Motor neuron (in vitro differentiated cells): Measurements from ENCODE around the gene FARS2. TPM values are rescaled to one million over a fixed set of nuclear protein-coding genes. Genes with fewer than 3 reads are reported as not detected.
A peak's percentile ranks its signal among the peaks of the same experiment; 100 is the strongest.

ENCODE experiments used
- ATAC-seq, 8 experiments: fragments of 200-7000 bp; cut with Tn5 transposase; replicated peaks in 6 of 8; 2 replicates each; pipeline ENCODE4 v1.8.0; 2021; ENCODE audit warnings: mild to moderate bottlenecking in 8 of 8, moderate library complexity in 8 of 8
- H3K27ac ChIP-seq, 2 donors: fragments of 250-450 bp; sonication (Bioruptor Pico); 2 replicates each; pipeline ENCODE4 v1.9.0; 2021; ENCODE audit warnings: antibody characterized with exemption in 2 of 2, mild to moderate bottlenecking in 2 of 2, moderate library complexity in 1 of 2
- H3K4me1 ChIP-seq, 2 donors: fragments of 250-450 bp; sonication (Bioruptor Pico); replicated peaks in 1 of 2; 2 replicates each; pipeline ENCODE4 v1.6.1; 2021; ENCODE audit warnings: antibody characterized with exemption in 2 of 2, mild to moderate bottlenecking in 2 of 2, moderate library complexity in 1 of 2
- H3K4me3 ChIP-seq, 5 donors: fragments of 250-450 bp; sonication (Bioruptor Pico); 2 replicates each; pipeline ENCODE4 v1.9.0; 2021; ENCODE audit warnings: antibody characterized with exemption in 5 of 5, mild to moderate bottlenecking in 5 of 5, moderate library complexity in 4 of 5
- WGBS, 10 experiments: fragments of 450-650 bp; shearing (Covaris generic); methylation state at CpG; one replicate each; pipeline ENCODE4 v1.0.0; 2022; 5-methylcytosine and 5-hydroxymethylcytosine counted together
- in situ Hi-C, 9 experiments: fragments of 400-800 bp; cut with MboI; loops; one replicate each; pipeline ENCODE4 v1.15.0; 2021; ENCODE audit warnings: low sequenced_read_pairs in 9 of 9, low pct_unique_long_range_greater_than_20kb in 2 of 9; ENCODE audit not compliant: unreplicated experiment in 9 of 9
- total RNA-seq, 8 experiments: library from RNA; unstranded; fragments of 300-600 nt; gene quantifications; 2 replicates each; pipeline versions ENCODE4 v1.2.3 to v1.2.4, GENCODE V29; 2022

FARS2 gene
- total RNA-seq, 8 experiments from 2014 or later, result 10.9 to 24.1 (median 15.6) TPM

DNA sequence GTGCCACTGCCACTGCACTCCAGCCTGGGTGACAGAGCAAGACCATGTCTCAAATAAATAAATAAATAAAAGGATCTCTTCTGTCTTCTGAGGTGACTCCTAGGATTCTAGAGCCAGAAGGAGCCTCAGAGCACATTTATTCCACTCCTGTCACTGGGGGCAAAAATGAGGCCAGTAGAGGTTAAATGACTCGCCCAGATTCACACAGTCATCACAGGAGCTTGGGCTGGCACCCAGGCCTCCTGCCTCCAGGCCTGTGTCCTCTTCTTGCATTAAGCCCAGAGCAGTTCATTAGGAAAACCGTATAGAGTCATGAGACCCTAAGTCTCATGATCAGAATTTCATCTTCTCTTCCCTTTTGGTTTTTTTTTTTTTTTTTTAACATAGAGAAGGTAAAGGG is 502.1 kb downstream of the FARS2 start:
- Histone ChIP-seq H3K4me1 (no peaks in the 10 kb centered on the region), H3K4me3 (no peak overlapping the region), H3K27ac (no peak overlapping the region)
- ATAC-seq, result peak in 3 of 8 experiments; percentile 17 to 38 (median 23)
- in situ Hi-C loops, result loop anchor here in 1 of 9 experiments (25.0 kb wide), 1 partner anchor 301 kb away; no protein-coding TSS in a partner anchor
- WGBS, 10 experiments, result 91 to 100% methylated on average over 1 to 2 of the region's 2 CpGs; no CpG with 5 or more reads in 8 of the 10 experiments

DNA sequence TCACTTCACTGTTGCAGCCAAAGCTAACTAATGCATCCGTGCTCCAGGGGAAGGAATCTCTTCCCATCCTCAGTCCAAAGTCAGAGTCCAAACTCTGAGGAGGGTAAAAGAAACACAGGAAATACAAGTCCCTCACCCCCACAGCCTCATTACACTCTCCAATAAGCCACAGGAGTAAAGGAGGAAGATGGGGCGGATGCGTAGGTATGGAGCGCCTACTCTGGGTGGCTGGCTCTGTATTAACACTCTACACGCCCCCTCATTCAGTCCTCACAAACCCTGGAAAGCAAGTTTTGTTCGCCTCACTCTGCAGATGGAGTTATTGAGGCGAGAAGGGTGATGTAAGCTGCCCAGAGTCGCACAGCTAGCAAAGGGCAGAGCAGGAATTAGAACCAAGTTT is 502.6 kb downstream of the FARS2 start:
- Histone ChIP-seq H3K27ac (no peak overlapping the region), H3K4me1 (no peaks in the 10 kb centered on the region), H3K4me3 (no peak overlapping the region)
- ATAC-seq, result peak in 5 of 8 experiments; percentile 42 to 70 (median 66)
- in situ Hi-C loops, result loop anchor here in 1 of 9 experiments (25.0 kb wide), 1 partner anchor 302 kb away; no protein-coding TSS in a partner anchor
- WGBS, 10 experiments, result 0 to 97% (median 82%) methylated on average over 1 to 8 of the region's 8 CpGs; no CpG with 5 or more reads in 2 of the 10 experiments

DNA sequence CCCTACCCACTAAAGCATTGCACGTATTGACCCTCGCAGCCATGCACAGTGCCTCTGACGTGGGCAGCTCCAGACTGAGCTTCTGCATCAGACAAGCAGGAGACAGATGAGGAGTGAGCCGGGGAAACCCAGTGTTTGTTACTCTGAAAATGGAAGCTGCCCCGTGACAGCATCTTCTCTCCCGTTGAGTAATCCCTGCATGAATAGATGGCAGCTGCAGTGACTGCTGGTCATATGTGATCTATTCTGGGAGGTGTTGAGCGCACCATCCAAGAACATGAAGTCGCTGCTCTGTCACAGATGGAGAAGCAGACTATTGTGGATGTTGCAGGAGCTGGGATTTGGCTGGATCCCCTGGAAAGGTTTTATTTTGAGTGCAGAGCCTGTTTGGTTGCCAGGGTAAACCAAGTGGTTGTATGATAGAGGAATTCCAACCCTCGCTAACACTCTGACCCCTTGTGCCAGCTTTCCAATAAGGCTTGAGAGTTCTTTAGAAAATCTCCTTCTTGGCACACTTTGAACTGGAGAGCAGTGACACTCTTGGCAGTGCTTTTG is 503.2 kb downstream of the FARS2 start:
- H3K4me1 ChIP-seq, result no peaks in the 10 kb centered on the region
- no peak overlapping the region for H3K27ac ChIP-seq
- no peak overlapping the region for H3K4me3 ChIP-seq
- 6 to 100% (median 87%) methylated on average over 1 to 9 of the region's 9 CpGs; no CpG with 5 or more reads in 4 of the 10 experiments for WGBS, 10 experiments
- peak; percentile 31 to 95 (median 85) for ATAC-seq
- in situ Hi-C loops, result loop anchor here in 1 of 9 experiments (25.0 kb wide), 1 partner anchor 302 kb away; no protein-coding TSS in a partner anchor

DNA sequence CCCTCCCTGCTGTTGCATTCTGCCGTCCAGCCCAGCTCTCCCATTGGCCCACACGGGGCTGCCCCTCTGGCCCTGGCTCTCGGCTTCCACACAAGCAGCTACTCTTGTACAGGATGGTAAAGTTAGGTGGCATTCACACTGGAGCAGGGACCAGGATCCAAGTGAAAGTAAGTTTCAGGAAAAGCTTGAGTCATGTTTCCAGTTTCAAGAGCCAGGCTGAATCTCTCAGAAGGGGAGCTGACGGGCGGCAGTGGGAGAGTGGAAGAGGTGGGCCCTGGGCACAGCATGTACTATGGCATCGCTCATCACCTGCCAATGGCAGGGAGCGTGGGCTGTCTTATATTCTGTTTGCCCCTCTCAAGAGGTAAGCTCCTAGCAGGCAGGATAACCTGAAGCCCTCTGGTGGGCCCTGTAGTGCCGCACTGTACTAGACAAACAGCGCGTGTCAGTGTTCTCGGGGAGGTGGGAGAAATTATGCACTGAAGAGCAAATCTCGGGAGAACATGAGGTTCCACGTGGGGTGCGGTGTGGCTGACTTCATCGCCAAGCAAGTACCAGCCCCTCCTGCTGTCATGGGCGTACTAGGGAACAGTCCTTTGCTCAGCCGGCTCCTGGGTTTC is 503.9 kb downstream of the FARS2 start:
- no peak for ATAC-seq
- no peak overlapping the region for H3K4me3 ChIP-seq

DNA sequence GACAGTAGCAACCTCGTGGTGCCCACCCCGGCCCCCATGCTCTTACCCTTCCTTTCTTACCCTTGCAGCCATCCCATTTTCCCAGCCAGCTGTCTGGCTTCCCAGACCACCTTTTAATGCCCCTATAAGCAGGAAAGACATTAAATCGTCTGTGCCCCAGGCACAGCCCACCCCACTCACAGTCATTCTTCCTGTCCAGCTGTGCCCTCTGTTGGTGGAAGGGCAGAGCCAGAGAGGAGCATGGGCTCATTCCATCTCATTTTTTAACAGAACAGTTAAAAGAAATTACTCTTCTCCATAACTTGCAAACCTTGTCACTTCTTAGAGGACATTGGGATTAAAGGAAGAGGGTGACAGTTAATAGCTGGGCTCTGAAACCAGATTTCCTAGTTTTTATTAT is 504.9 kb downstream of the FARS2 start:
- WGBS, 10 experiments, result 64 to 100% (median 82%) methylated on average over 1 to 3 of the region's 3 CpGs; no CpG with 5 or more reads in 5 of the 10 experiments
- no peak for ATAC-seq
- in situ Hi-C loops, result loop anchor here in 1 of 9 experiments (25.0 kb wide), 1 partner anchor 304 kb away; no protein-coding TSS in a partner anchor
- no peaks in the 10 kb centered on the region for H3K4me1 ChIP-seq
- no peak overlapping the region for H3K27ac ChIP-seq
- no peak overlapping the region for H3K4me3 ChIP-seq

More for the DNA sequence above, 503.9 kb downstream of the FARS2 start:
- in situ Hi-C loops, result loop anchor here in 1 of 9 experiments (25.0 kb wide), 1 partner anchor 303 kb away; no protein-coding TSS in a partner anchor
- Histone ChIP-seq H3K27ac (no peak overlapping the region), H3K4me1 (no peaks in the 10 kb centered on the region)
- 83 to 100% (median 94%) methylated on average over 3 to 12 of the region's 17 CpGs; no CpG with 5 or more reads in 3 of the 10 experiments for WGBS, 10 experiments

DNA sequence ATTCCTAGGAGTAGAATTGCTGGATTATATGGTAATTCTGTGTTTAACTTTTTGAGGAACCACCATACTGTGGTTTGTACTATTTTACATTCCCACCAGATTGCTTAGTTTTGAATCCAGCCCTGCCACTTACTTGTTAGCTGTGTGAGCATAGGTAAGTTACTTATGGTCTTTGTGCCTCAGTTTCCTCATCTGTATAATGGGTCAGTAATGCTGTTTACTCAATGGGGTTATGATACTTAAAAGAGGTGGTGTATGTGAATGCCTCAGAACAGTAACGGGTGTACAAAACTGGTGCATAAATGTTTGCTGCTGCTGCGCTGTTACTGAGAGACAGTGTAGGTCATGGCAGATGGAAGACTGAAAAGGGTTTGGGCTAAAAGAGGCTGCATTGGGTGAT is 506.2 kb downstream of the FARS2 start:
- 83 to 100% (median 100%) methylated on average over 1 to 2 of the region's 2 CpGs; no CpG with 5 or more reads in 5 of the 10 experiments for WGBS, 10 experiments

DNA sequence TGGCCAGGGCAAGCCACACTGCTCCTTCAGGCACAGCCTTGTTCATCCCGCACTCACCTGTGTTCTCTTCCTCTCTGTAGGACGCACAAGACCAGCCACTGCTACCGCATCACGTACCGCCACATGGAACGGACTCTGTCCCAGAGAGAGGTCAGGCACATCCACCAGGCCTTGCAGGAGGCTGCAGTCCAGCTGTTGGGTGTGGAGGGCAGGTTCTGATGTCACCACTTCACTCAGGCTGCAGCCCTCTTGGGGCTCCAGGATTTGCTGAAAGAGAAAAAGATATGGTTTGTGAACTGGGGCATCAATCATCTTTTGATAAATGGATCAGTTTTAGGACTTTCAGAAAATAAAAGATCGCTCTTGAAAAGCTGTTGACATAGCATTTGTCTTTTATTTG is 509.9 kb downstream of the FARS2 start:
- ATAC-seq, result peak in 1 of 8 experiments; percentile 71
- H3K27ac ChIP-seq, result no peak overlapping the region
- in situ Hi-C loops, result loop anchor here in 1 of 9 experiments (25.0 kb wide), 1 partner anchor 309 kb away; no protein-coding TSS in a partner anchor
- H3K4me1 ChIP-seq, result no peaks in the 10 kb centered on the region
- no peak overlapping the region for H3K4me3 ChIP-seq
- WGBS, 10 experiments, result 53 to 100% (median 93%) methylated on average over 1 to 6 of the region's 7 CpGs; no CpG with 5 or more reads in 4 of the 10 experiments

More for the DNA sequence above, 506.2 kb downstream of the FARS2 start:
- H3K27ac ChIP-seq, result no peak overlapping the region
- no peaks in the 10 kb centered on the region for H3K4me1 ChIP-seq
- in situ Hi-C loops, result loop anchor here in 1 of 9 experiments (25.0 kb wide), 1 partner anchor 305 kb away; no protein-coding TSS in a partner anchor
- no peak for ATAC-seq
- H3K4me3 ChIP-seq, result no peak overlapping the region

DNA sequence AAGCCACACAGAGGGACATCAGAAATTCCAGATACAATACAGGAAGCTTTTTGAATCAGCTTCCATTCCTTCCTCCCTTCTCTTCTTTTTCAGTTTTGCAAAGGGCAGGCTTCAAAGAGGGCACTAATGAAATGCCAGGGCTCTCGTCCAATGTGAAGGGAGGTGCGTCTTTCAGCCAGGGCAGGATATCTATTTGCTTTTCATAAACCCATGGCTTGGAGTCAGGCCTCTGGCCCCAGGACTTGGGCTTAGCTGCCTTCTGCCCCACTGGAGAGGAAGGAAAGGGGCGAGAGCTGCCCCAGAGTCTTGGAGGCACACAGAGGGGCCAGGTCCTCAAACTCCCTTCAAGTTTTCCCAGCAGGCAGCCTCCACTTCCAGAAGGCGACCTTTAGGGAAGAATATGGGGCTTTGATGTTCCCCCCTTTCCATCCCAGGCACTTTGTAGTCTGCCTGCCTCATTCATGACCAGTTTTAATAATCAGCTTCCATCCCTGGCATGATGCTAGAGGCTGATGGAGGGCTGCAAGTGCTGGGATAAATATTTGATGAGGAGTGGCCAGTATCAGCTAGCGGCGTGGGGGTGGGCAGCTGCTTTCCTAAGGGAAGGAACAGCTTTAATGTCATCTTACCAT is 510.6 kb downstream of the FARS2 start:
- in situ Hi-C loops, result loop anchor here in 1 of 9 experiments (25.0 kb wide), 1 partner anchor 310 kb away; no protein-coding TSS in a partner anchor
- Histone ChIP-seq H3K27ac (no peak overlapping the region), H3K4me1 (no peaks in the 10 kb centered on the region), H3K4me3 (no peak overlapping the region)
- WGBS, 10 experiments, result 80 to 94% (median 90%) methylated on average over 2 to 5 of the region's 6 CpGs; no CpG with 5 or more reads in 5 of the 10 experiments
- ATAC-seq, result no peak

DNA sequence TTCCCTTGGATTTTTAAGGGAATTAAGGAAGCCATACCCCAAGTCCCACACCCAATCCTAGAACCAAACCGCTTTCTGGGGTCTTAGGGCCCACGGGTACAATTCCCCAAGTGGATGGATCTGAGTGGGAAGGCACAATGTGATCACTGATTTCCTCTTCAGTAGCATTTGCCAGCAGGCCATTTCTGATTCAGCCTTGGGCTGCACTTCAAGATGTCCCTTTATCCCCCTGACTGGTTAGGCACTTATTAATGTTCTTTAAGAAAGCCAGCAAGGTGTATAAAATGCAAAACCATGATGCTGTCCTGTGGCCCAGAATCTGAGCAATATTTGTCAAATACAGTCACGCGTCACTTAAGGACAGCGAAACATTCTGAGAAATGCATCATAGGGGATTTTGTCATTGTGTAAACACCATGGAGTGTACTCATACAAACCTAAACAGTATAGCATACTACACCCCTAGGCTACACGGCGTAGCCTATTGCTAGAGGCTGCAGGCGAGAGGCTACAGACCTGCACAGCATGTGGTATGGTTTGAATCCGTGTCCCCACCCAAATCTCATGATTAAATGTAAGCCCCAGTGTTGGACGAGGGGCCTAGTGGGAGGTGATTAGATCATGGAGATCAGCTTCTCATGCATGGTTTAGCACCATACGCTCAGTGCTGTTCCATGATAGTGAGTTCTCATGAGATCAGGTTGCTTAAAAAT is 511.3 kb downstream of the FARS2 start:
- 86 to 100% (median 98%) methylated on average over 1 to 7 of the region's 11 CpGs; no CpG with 5 or more reads in 3 of the 10 experiments for WGBS, 10 experiments
- Histone ChIP-seq H3K27ac (no peak overlapping the region), H3K4me3 (no peak overlapping the region), H3K4me1 (no peaks in the 10 kb centered on the region)
- in situ Hi-C loops, result loop anchor here in 1 of 9 experiments (25.0 kb wide), 1 partner anchor 310 kb away; no protein-coding TSS in a partner anchor
- ATAC-seq, result no peak

DNA sequence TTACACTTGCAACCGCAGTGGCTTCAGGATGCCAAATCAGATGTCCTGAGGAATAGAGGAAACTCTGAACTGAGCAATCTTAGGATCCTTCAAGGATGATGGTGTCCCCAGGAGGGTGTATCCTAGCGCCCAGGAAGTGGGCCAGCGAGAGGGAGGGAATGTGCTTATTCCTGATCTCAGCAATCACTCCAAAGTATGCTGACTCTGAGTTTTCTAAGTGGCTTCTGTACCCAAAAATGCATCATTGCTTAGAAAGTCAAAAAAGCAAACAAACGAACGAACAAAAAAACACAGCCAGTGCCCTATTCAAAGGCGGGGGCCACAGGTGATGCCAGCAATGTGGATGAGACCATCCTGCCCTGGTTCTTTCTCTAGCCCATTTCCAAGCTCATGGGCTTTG is 514.8 kb downstream of the FARS2 start:
- WGBS, 10 experiments, result 83 to 100% (median 96%) methylated on average over 1 to 4 of the region's 6 CpGs; no CpG with 5 or more reads in 2 of the 10 experiments
- Histone ChIP-seq H3K4me3 (no peak overlapping the region), H3K27ac (no peak overlapping the region), H3K4me1 (no peaks in the 10 kb centered on the region)
- in situ Hi-C loops, result no loop called here
- ATAC-seq, result no peak

DNA sequence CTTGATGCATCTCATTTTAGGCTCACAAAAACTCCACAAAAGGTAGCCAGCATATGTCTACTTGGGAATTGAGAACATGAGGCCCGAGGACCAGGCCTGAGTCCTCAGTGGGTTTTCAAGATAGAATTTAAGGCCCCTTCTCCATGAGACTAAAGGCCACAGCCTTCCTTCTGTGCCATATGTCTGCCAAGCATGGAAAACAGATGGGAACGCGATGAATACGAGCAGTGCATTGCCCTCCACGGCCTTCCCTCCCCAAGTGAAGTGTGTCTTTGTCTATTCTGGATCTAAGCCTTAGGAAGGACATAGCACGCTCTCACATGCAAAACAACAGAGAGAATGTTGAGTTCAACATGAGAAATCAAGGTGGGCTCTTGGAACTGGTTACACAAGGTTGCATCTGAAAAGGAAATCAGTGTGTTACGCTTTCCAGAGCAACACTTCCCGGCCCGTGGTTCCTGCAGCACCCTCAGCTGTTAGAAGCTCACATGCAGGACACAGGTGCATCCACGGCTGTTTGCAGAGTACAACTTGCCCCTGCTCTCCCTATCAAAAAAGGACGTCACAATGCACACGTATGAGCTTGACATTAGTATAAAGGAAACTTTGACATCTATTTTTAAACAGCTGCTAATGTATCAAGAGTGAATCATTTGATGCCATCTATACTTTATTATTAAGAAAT is 515.5 kb downstream of the FARS2 start:
- 53 to 100% (median 75%) methylated on average over 1 to 10 of the region's 12 CpGs; no CpG with 5 or more reads in 3 of the 10 experiments for WGBS, 10 experiments
- in situ Hi-C loops, result no loop called here

More for the DNA sequence above, 515.5 kb downstream of the FARS2 start:
- H3K4me3 ChIP-seq, result no peak overlapping the region
- H3K27ac ChIP-seq, result no peak overlapping the region
- no peak for ATAC-seq
- H3K4me1 ChIP-seq, result no peaks in the 10 kb centered on the region
